ENCODE results near the gene SMIM33. TPM values are rescaled to one million over a fixed set of nuclear protein-coding genes. Genes with fewer than 3 reads are reported as not detected.

The SMIM33 gene
- total RNA-seq, 2 experiments from 2014 or later: 0.08 to 0.10 TPM

DNA sequence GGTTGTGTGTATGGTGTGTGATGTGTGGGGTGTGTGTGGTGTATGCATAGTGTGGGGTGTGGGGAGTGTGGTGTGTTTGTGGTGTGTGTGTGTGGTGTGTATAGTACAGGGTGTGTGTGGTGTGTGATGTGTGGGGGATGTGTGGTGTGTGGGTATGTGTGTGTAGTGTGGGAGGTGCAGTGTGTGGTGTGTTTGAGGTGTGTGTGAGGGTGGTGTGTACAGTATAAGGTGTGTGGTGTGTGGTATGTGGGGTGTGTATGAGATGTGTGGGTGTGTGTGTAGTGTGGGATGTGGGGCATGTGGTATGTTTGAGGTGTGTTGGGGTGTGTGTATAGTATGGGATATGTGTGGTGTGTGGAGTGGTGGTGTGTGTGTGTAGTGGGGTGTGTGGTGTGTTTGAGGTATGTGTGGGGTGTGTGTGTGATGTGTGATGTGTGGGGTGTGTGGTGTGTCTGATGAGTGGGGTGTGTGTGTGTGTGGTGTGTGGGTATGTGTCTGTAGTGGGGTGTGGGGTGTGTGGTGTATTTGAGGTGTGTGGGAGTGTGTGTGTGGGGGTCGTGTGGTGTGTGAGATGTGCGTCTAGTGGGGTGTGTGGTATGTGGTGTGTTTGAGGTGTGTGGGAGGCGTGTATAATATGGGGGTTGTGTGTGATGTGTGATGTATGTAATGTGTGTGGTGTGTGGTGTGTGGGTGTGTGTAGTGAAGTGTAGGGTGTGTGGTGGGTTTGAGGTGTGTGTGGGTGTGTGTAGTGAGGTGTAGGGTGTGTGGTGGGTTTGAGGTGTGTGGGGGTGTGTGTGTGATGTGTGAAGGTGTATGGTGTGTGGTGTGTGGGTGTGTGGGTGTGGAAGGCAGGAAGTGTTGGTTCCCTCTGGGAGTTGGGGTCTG, 16.9 kb upstream of the SMIM33 start:
- ChIA-PET POLR2A (no interaction called here), CTCF (no interaction called here)

DNA sequence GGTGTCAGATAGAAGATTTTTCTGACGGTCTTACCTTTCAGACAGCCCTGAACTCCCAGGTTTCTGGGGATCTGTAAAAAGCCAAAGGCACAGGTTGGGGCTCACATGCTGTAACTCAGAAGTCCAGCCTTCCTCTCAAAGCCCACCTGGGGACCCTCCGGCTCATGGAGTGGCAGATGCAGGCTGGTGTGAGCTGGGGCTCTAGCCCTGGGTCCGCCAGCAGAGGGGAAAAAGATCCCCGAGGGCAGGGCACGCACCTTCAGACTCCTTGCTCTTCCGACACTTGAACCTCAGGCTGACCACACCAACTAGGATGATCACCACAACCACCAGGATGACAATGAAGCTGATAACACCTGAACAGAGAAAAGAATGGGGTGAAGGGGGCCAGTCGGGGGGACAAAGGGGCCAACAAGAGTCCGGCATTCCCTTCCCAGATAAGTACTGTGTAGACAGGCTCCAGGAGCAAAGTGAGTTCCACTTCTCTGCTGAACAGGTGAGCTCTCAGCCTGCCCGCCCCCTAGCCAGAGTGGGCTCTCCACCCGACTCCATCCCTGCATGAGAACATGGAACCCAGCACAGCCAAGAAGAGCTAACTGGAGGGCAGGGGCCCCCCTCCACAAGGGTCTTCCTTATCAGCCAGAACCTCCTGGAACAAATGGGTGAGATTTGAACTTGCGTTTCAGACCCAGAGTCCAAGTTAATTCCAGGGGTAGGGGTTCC, 16.1 kb upstream of the SMIM33 start:
- CTCF ChIA-PET: interaction anchor here (1.4 kb wide), 1 partner anchor 11 kb away, joined by 3 read pairs; no protein-coding TSS in a partner anchor
- POLR2A ChIA-PET: no interaction called here

GRCh38 chr5:139456776-139457175, 14.0 kb upstream of the SMIM33 start:
- ChIA-PET CTCF (interaction anchor here (0.8 to 1.9 kb wide), 3 partner anchors 11 to 18 kb away, joined by 3 to 7 read pairs (median 4); partner anchors contain the start of gene DNAJC18), POLR2A (interaction anchor here (1.0 kb wide), 1 partner anchor 10 kb away, joined by 3 read pairs; no protein-coding TSS in a partner anchor)

DNA sequence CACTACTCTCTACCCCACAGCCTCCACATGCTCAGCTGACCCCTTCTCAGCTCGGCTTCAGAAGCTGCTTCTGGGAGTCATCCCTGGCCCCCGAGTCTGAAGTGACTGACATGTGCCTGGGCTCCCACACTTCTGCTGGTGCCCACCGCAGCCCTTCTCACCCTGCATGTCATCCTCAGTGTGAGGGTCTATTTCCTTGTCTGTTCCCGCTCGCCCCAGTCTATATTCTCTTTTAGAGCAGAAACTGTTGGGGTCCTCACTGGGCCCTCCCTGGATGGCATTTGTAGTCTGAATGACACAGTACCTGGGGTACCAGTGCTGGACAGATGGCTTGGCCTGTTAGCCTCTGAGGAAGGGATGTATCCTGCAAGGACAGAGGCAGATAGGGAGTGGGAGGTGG, 13.6 kb upstream of the SMIM33 start:
- ChIA-PET CTCF (interaction anchor here (0.6 to 1.9 kb wide), 3 partner anchors 12 to 25 kb away, joined by 3 to 8 read pairs (median 7); partner anchors contain the start of gene STING1), POLR2A (interaction anchor here (0.9 to 2.1 kb wide), 2 partner anchors 10 to 25 kb away, joined by 5 to 9 read pairs; partner anchors contain the start of gene STING1)

DNA sequence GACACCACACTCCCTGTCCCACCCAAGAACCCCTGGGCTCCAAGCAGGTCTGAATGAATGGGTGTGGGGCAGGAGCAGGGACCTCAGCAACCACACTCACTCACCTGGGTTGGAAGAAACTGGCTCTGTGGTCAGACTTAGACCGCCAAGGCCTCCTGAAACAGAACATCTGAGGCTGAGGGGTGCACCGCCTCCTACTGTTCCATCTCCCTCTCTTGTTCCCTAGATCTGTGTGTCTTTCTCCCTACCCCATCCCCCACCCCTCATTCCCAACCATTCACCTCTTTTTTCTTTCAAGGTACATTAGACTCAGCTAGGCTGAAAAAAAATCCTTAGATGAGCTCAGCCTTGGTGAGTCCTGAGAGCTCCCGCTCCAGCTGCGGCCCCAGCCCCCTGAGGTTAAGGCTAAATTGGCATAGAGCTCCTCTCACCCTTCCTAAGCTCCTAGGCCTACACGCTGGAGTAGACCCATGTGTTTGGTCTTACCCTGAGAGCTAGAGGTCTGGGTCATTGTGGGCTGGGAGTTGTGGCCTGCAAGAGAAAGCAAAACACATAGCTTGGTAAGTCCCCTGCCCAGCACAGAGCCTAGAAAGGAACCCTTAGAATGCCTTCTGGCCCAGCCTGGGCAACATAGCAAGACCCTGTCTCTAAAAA, 13.0 kb upstream of the SMIM33 start:
- CTCF ChIA-PET: interaction anchor here (0.6 to 1.9 kb wide), 8 partner anchors 10 to 153 kb away, joined by 3 to 8 read pairs (median 4); partner anchors contain the start of genes DNAJC18 and STING1
- POLR2A ChIA-PET: interaction anchor here (0.9 to 2.1 kb wide), 4 partner anchors 10 to 54 kb away, joined by 5 to 9 read pairs (median 6); partner anchors contain the start of genes DNAJC18 and STING1

DNA sequence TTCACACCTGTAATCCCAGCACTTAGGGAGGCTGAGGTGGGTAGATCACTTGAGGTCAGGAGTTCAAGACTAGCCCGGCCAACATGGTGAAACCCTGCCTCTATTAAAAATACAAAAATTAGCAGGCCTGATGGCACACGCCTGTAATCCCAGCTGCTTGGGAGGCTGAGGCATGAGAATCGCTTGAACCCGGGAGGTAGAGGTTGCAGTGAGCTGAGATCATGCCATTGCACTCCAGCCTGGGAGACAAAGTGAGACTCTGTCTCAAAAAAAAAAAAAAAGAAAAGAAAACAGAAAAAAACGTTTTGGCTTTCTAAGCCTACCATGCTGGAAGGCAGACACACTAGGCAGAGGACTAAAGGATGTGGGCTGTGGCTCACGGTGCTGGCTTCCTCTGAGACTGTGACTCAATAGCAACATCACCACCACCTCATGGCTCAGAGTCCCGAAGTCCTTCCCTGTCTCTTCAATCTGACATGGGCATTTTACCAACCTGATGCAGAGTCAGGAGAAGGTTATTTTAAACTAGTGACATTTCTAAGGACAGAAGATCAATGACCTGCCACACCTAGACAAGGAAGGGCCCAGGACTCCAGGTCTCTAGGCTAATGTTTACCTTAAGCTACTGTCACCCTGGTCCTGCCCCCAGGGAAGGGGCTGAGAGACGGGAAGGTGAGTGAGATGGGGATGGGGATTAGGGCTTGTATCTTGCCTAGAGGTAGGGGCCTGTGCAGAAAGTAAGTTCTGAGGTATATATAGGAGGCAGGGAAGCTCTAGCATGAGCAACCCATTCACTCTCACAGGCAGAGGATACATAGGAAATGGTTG, 12.0 kb upstream of the SMIM33 start:
- ChIA-PET POLR2A (interaction anchor here (0.7 to 2.1 kb wide), 7 partner anchors 11 to 212 kb away, joined by 3 to 9 read pairs (median 5); partner anchors contain the start of genes DNAJC18 and STING1), CTCF (interaction anchor here (0.7 to 2.0 kb wide), 9 partner anchors 8 to 214 kb away, joined by 4 to 8 read pairs (median 5); partner anchors contain the start of genes DNAJC18 and STING1)

GRCh38 chr5:139459451-139459934, 11.3 kb upstream of the SMIM33 start:
- POLR2A ChIA-PET: interaction anchor here (0.8 to 2.1 kb wide), 4 partner anchors 12 to 43 kb away, joined by 3 to 9 read pairs (median 6); partner anchors contain the start of gene STING1

DNA sequence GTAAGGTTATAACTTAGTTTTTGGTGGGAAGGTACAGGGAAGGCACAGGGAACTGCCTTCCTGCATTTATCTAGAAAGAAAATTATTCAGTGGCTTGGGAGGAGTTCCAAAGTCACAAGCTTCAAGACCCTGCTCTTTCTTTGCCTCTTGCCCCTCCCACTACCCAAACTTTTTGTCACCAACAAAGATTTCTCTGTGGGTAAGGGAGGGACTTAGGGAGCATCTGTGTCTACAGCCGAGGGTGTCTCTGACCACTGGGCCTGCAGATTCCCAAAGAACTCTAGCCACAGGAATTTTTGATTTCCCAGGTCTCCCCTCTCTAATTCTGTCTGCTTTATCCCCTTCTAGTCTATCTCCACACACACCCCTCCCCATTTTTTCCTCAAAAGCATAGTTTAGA, 10.3 kb upstream of the SMIM33 start:
- ChIA-PET CTCF (interaction anchor here (0.7 to 2.0 kb wide), 6 partner anchors 10 to 47 kb away, joined by 3 to 6 read pairs (median 4); partner anchors contain the start of gene SMIM33), POLR2A (interaction anchor here (0.6 to 1.8 kb wide), 5 partner anchors 10 to 185 kb away, joined by 3 to 7 read pairs (median 4); no protein-coding TSS in a partner anchor)

More at GRCh38 chr5:139459451-139459934, 11.3 kb upstream of the SMIM33 start:
- CTCF ChIA-PET: interaction anchor here (0.8 to 2.0 kb wide), 5 partner anchors 9 to 46 kb away, joined by 3 to 6 read pairs (median 4); partner anchors contain the start of gene SMIM33

DNA sequence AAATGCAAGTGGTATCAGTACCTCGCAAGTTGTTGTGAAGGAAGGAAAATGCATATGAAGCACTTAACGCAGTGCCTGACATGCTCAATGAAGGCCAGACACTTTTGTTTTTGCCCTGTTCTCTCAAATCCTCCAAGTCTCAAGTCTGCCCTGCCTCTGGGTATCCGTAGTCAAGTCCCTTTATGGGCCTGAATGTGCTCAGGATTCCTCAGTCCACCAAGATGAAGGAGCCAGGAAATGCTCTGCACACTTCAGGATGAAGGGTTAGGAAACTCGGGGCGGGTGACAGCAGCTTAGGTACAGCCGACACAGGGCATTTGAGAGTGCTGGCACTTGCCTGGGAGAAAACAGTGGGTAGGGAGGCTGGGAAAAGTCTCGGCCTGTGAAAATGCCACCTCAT, 9.6 kb upstream of the SMIM33 start:
- ChIA-PET POLR2A (interaction anchor here (0.7 kb wide), 1 partner anchor 99 kb away, joined by 4 read pairs; no protein-coding TSS in a partner anchor), CTCF (no interaction called here)

DNA sequence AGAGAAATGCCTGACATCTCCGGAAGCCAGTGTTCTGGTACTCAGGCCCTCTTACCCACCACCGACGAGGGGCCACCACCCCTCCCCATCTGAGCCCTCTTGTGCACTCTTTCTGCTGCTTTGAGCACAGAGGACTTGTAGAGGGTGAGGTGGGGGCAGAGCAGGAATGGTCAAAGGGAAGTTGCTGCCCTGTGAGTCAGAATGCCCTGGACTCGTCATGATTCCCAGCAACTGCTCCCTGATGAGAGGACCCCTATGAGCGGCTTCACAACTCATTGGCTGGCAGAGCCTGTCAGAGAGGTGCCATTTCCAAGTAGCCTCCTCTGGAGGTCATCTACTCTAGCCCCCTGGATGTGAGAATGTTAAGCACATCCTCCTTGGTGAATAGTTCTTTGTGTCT, 9.1 kb upstream of the SMIM33 start:
- ChIA-PET CTCF (no interaction called here), POLR2A (interaction anchor here (0.5 to 0.7 kb wide), 2 partner anchors 9 to 100 kb away, joined by 3 to 4 read pairs; no protein-coding TSS in a partner anchor)

- ChIA-PET POLR2A (interaction anchor here (0.5 to 0.8 kb wide), 2 partner anchors 8 to 20 kb away, joined by 3 to 4 read pairs; partner anchors contain the start of gene STING1), CTCF (interaction anchor here (1.0 kb wide), 1 partner anchor 49 kb away, joined by 3 read pairs; no protein-coding TSS in a partner anchor)
These were observed 8.1 kb upstream of the SMIM33 start, which contains the start of gene ECSCR for GRCh38 chr5:139462586-139463276. Gene ECSCR, minus strand, starts transcription at chr5:139462743. Its CDS starts 73 bp downstream, at chr5:139462670.

GRCh38 chr5:139468421-139468931, 2.3 kb upstream of the SMIM33 start:
- POLR2A ChIA-PET: no interaction called here
- CTCF ChIA-PET: no interaction called here

GRCh38 chr5:139472386-139473030, 1.7 kb downstream of the SMIM33 start:
- CTCF ChIA-PET: no interaction called here
- POLR2A ChIA-PET: interaction anchor here (0.6 to 1.4 kb wide), 2 partner anchors 10 to 137 kb away, joined by 5 to 7 read pairs; partner anchors contain the start of gene STING1

- CTCF ChIA-PET: interaction anchor here (0.8 to 0.9 kb wide), 2 partner anchors 9 to 51 kb away, joined by 3 to 4 read pairs; partner anchors contain the start of gene STING1
- POLR2A ChIA-PET: interaction anchor here (1.4 kb wide), 1 partner anchor 9 kb away, joined by 7 read pairs; the partner anchor contains the start of gene STING1
These were observed 2.3 kb downstream of the SMIM33 start for GRCh38 chr5:139473105-139473504.

GRCh38 chr5:139473565-139473964, 2.8 kb downstream of the SMIM33 start:
- POLR2A ChIA-PET: interaction anchor here (0.8 to 1.4 kb wide), 2 partner anchors 8 to 26 kb away, joined by 3 to 7 read pairs; partner anchors contain the start of gene STING1

More at GRCh38 chr5:139473565-139473964, 2.8 kb downstream of the SMIM33 start:
- CTCF ChIA-PET: interaction anchor here (0.8 to 0.9 kb wide), 2 partner anchors 9 to 51 kb away, joined by 3 to 4 read pairs; partner anchors contain the start of gene STING1
